DMS53 (cell line): ENCODE data around the gene CACNB4.
"Not testable (repeated sequence)": the region's sequence is repeated elsewhere in the genome, so short reads cannot be mapped to it uniquely, and the experiment has no call there.

Experiments
- DNase-seq: peaks from one replicate; lab custom pipeline; 2025; lab: John Stamatoyannopoulos, UW

Gene CACNB4

DNA sequence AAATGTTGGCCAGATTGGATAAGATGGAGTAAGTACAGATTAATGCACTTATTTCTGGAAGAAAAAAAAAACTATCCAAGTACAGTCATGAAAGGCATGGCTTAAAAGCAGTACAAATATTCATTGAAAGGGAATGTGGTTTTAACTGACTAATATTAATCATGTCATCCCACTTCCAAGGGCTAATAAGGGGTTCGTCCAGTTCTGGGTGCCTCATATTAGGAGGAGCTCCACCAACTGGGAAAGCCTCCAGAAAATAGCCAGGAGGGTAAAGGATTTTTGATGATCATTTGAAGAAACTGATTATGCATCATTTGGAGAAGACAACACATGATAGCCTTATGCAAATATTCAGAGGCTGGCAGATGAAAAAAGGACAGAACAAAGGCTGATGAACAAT lies 155.4 kb downstream of the CACNB4 start:
- DNase-seq: no peak

DNA sequence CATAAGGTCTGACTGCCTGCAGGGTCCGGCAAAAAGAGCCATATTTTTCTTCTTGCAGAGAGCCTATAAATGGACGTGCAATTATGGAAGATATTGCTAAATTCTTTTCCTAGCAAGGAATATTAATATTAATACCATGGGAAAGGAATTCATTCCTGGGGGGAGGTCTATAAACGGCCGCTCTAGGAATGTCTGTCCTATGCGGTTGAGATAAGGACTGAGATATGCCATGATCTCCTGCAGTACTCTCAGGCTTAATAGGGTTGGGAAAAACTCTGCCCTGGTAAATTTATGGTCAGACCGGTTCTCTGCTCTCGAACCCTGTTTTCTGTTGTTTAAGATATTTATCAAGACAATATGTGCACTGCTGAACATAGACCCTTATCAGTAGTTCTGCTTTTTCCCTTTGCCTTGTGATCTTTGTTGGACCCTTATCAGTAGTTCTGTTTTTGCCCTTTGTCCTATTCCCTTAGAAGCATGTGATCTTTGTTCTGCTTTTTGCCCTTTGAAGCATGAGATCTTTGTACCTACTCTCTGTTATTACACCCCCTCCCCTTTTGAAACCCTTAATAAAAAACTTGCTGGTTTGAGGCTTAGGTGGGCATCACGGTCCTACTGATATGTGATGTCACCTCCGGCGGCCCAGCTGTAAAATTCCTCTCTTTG lies 156.2 kb downstream of the CACNB4 start:
- DNase-seq: not testable (repeated sequence)

DNA sequence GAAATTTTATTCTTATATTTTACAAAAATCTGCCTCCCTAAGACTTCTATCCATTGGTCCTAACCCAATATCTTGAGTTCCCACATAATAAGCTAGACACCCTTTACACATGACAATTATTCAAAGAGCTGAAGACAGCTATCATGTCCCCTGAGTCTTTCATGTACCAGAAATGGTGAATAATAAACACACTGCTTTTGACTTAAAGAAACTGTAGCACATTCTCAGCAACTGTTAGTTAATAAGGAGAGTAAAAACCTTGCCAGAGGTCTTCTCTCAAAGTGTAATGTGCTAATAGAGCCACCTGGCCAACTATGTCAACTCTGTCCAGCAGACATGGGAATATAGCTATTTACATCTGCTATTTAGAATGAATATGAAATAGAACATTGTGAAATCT lies 160.9 kb downstream of the CACNB4 start:
- no peak for DNase-seq

DNA sequence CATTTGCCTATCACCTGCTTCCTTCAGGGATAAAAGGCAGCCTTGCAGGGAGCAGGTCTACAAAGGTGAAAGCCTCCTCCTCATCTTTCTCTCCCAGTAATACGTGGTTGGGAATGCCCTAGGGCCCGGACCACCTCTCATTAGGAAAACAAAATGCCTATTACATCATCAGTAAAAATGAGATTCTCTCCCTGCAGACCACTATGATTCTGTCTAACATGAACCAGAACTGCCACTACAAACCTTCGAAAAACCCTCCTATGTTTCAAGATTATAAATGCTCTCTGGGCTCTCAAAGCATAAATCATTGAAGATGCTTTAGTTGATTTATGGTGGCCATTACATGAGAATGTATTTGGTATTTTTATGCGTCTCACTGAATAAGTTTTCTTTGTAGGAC lies 162.2 kb downstream of the CACNB4 start:
- no peak for DNase-seq

DNA sequence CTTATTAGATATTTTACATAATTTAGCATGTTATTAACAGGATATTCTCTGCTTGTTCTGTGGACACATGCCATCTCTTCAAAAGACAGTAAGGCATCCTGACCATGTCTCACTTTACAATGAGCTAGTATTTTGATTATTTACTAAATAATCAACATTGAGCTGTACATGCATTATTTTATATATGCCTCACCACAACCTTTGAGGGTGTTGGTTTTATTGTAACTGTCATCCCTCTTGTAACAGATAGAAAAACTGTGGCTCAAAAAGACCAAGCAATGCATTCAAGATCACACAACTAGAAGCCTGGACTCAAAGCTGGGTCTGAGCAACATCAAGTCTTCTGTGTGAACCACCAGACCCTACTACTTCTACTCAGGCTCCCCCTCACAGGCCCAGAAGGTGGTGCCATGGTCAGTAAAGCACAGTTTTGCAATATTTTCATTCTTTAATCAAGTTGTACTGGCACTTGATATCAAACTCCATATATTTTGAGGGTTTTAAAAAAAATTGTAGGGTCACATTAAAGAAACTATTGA lies 165.5 kb downstream of the CACNB4 start:
- no peak for DNase-seq

DNA sequence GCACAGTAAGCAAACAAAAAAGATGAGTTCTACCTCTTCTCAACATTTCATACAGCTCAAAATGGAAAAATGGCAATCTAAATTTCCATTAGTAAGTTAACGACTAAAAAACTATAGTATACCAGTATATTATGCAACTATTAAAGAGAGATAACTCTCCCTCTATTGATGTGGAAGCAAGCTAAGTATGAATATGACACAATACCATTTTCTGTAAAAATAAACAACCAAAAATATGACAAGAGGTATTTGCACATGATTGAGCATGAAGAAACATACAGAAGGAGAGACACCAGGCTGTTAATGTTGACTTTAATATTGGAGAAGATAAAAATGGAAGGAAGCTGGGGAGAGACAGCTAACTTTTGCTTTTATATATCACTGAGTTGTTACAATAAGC lies 167.1 kb downstream of the CACNB4 start:
- no peak for DNase-seq

DNA sequence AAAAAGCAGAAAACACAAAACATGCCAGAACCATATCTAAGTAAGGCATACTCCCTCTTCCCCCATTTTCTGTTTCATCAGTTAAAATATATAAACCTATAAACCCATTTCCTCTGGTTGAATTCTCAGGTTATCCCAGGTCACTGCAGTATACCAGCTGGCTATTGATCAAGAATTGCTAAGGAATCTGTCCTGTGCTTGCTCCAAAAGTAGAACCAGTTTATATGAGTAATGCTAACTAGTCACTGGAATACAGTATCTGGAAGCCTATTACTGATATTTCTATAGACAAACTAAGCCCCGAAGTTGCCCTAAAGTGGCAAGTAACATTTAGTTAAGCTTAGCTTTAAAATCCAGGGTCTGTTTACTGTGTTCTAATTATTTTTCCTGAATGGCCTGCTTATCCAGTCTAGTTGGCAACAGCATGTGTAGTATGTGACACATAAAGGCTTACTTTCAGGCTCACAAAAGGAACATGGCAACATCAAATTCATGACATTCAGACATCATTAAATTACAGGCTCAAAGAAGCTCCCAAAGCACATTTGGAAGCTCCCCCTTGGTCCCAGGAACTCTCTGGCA lies 167.7 kb downstream of the CACNB4 start:
- DNase-seq: no peak

DNA sequence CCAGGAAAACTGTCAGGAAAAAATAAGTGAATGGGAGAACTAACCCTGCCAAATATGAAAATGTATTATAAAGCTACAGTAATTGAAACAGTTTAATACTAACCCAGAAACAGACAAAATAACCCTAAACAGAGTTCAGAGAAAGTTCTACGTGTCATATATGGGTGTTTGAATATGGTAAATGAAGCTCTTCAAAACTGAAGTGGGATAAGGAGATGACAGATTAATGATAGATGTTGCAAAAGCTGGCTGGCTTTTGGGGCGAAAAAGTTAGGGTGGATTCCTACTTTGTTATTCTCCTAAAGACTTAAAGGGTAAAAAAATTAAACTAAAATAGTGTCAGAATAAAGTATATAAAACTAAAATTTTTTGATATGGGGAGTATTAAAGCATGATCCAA lies 168.8 kb downstream of the CACNB4 start:
- no peak for DNase-seq

DNA sequence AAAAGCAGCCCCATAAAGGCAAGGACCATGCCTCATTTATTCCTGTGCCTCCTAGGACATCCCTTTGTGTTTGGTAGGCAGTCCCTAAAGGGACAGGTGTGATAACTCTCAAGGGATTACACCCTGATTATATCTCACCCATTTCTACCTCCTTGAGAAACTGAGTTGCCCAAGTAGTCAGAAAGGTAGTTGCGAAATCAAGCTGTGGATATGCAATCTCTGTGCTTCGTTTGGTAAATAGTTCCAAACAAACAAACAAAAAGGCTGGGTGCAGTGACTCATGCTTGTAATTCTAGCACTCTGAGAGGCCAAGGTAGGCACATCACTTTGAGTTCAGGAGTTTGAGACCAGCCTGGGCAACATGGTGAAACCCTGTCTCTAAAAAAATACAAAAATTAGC lies 170.5 kb downstream of the CACNB4 start:
- peak; percentile 19 for DNase-seq

DNA sequence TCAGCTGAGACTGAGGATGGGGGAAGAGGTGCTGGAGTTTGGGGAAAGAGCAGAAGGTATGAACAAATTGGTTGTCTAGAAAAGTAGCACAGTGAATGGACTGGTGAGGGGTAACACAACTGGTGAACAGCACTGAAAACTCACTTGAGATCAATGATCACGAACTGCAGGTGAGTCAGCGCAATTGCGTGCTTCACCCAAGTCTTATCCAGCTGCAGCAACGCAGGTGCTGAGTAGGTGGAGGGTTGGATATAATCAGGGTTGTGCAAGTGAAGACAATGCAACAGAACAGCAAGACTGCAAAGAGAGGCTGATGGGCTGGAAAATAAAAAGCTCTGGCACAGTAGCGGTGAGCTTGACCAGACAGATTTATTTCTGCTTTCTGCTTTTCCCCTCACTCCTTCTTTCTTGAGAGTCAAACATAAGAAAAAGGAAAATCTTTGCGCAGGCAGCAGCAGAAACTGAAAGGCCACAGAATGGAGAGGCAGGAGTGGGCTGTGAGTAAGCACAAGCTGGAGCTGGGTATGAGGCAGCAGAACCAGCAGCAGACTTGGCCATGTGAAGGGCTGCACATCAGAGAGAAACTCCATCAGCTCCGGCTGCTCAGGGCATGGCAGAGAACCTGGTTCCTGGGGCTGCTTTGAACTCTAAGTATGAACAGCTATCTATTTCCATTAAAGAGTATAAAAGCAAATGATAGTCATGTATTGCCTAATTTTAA lies 171.2 kb downstream of the CACNB4 start:
- DNase-seq: peak; percentile 58

DNA sequence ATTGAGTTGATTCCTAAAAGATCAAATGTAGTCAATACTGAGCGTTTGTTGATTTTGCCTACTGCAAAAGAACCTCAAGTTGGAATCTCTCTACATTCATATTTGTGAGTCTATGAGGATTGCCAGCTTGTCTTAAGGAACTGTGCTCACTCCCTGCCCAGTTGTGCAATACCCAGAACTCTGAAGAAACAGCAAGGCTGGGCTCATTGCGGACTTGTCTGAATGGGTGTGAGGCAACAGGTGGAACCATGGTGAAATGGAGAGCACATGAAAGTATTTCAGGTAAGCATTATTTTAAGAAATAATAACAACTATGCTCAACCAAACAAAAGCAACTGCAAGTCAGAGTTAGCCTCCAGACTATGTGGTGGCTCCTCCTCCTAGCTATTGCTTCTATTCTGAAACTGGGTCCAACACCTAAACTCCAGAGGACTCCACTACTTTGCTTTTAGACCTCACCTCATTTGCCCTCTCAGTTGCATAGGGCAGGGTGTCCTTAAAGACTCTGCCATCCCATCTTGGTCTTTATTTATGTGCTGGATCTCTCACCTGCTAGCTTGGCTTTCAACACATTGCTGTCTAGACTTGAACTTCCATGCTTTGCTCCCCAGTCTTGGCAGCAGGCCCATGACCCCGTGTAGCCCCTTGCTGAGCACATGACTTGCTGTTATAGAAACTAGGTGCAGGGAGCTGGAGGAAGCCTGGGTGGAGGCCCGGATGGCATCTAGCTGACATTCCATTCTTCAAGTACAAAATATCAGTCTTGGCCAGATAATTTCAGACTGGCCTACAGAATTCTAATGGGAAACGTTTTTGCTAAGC lies 175.8 kb downstream of the CACNB4 start:
- no peak for DNase-seq

DNA sequence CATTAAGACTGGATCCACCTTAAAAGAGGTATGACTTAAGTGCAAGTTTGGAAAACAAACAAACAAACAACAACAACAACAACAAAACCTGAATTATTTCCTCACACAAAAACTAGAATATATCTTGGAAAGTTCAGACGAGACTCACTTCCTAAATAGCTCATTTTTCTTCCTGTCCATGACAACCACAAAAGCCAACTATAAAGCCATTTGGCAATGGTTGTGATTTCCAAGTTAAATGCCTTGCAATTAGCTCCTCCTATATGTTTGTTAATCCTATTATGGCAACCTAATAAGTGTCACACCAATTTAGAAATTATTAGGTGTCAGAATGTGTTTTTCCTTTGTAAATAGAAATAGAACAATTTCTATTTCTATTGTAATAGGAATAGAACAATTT lies 179.1 kb downstream of the CACNB4 start:
- DNase-seq: no peak

DNA sequence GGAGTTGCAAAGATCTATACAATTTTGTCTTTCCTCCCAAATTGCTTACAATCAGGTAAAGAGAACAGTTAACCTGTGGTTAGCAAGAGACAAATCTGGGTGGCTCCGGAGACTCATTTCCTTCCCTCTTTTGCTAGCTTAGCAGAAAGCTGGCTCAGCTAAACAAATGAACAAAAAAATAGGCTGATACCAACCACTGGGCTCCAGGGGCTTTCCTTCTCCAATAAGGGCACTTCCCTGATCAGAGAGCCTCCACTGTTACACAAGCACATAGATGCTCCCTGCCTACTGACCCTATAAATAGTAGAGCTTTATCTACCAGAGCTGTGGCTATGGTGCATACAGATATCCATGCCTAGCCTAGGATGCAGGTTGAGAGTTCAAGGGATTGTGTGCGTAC lies 180.5 kb downstream of the CACNB4 start:
- no peak for DNase-seq

DNA sequence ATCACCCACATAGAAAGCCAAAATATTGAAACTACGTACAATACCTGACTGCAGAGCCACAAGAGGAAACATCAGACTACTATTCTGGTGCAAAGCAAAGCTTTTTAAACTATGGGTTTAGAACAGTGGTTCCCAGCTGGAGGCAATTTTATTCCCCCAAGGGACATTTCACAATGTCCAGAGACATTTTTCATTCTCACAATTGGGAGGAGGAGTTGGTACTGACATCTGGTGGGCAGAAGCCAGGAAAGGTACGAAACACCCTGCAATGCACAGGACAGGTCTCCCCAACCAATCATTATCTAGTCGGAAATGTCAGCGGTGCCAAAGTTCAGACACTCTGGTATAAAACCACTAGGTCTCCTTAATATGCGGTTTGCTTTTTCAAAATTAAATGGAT lies 182.2 kb downstream of the CACNB4 start:
- DNase-seq: no peak

DNA sequence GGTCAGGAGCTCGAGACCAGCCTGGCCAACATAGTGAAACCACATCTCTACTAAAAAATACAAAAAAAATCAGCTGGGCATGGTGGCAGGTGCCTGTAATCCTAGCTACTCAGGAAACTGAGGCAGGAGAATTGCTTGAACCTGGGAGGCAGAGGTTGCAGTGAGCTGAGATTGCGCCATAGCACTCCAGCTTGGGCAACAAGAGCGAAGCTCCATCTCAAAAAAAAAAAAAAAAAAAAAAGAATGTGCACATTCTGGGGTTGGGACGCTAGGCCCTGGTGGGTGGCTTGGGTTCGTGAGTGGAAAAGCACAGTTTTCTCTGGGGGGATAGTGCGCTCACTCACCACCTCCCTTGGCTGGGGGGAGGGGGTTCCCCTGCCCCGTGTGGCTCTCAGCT lies 183.2 kb downstream of the CACNB4 start:
- not testable (repeated sequence) for DNase-seq

DNA sequence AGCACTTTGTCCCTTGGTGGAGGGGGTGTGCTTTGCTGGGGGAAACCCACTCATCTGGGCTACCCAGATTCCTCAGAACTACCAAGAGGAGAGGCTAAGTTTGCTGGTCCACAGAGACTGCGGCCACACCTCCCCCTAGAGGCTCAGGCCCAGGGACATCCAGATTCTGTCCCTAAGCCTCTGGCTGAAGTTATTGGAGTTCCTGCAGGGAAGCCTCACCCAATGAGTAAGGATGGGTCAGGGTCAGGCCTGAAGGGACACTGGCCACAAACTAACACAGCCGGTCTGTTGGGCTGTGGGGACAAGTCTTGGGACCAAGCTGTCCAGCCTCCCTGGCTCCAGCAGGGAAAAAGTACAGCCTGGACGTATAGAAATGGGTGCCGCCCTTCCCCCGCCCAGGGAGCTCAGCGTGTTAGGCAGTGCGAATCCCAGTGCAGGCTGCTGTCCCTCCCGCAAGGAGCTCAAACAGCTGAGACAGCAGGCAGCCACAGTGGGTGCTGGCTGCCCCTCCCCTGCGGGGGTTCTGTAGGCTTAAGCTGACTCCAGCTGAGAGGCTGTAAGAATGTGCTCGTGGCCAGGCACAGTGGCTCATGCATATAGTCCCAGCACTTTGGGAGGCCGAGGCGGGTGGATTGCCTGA lies 183.7 kb downstream of the CACNB4 start:
- no peak for DNase-seq

DNA sequence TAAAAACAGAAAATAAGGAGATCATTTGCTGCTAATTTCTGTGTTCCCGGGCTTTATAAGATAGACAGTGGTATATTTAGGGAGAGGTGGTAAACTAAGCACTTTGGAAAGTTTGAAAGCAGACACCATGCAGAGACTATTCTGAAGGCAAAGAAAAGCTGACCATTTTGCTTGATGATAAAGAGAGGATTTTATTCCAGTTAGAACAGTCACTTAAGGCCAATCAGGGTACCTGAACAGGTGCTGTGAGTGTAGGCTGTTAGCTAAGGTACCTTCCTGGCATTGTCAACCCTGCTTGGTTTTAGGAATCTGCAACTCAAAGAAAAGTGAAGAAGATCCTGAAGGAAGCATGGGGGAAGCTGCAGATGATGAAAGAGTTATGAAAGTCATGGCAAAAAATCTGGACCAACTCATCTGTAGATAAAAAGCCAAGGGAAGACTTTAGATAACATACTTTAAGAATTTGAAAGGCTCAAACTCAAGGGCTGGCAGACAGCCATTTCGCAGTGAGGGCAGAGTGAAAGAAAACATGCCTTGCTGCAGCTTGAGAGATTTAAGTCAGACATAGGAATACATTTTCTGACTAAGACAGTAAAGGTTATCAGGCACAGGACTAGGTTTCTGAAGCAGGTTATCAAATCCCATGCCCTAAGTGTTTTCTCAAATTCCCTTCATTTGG lies 190.5 kb downstream of the CACNB4 start:
- no peak for DNase-seq

DNA sequence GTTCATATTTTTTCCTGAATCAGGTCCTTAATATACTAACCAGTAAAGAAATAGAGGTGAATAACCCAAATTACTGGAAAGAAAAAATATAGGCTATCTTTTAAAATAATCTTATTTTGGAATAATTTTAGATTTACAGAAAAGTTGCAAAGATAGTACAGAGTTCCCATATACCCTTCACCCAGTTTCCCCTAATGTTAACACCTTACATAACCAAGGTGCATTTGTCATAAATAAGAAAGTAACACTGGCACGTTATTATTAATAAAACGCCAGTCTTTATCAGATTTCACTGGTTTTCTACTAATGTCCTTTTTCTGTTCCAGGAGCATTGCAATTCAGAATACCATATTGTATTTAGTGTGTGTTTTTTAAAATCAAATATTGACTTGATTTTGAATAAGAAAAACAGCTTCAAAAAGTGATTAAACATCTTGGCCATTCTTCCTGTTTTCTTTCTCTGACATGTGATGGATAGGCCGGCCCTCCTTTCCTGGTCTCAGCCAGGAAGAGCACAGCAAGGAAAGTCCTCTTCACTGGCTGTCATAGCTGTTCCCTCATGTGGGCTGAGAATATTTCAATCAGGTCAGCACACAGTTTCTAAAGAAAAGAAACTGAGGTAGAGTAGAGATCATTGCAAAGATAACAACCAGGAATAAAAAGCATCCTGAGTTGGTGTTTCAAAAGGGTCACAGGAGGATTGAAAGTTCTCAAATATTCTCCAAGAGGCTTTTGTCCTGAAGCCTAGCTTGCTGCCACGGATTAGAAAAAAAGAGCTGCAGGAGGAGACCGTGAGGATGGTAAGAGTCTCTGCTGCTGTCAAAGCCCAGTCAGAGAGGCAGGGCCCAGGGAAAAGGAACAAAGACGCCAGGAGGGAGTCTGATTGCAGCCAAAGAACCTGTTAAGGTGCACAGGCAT lies 191.3 kb downstream of the CACNB4 start:
- no peak for DNase-seq

DNA sequence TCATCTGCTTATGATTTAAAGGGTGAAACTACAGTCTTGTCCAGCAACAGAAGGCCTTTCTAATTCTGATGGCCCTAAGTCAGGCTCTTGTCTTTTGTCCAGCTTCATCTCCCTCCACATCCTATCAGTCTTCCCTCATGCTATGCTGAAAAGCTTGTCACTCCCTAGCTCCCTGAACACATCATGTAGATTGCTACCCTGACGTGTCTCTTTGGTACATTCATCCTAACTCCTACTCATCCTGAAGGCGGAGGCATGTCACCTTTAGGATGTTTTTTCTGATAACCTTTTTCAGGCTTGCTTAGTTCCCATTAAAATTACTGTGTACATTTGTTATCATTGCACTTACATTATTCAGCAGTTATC lies 192.2 kb downstream of the CACNB4 start:
- DNase-seq: no peak

DNA sequence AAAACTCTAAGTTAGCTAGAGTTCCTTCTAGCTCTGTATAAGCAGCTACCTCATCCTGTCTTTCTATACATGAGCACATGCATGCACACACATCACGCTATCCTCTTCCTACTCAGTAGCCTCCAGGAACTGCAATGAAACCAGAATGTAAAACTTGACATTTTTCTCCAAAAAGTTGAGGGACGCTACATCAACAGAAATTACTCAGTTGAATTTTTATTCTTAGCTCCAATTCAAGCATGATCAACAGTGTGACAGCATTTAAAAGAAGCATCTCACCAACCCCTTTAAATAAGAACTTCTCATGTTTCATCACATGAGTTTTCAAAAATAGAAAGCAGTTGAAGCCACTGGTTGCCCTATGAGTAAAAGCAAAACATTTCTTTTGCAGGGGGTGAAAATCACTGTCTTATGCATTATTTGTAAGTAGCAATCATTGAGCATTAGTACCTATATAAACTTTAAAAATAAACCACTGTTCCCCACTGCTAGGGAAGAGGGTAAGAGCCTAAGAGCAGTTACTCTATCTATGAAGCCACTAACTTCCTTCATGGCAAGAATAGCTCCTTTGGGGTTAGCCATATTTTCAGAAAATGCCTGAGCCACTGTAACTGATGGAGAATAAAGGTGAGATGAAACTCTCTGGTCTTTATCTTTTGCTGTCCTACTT lies 192.7 kb downstream of the CACNB4 start:
- DNase-seq: no peak
